ENCODE measurements around the gene WNT7A. TPM values are rescaled to one million over a fixed set of nuclear protein-coding genes. Genes with fewer than 3 reads are reported as not detected.

Gene WNT7A
- polyA plus RNA-seq, 4 donors, result 0.01 TPM; not detected in 3

- DNase-seq, result no peak
- Histone ChIP-seq H3K27ac (ENCODE audit: low read depth in 1 of 3, low read length in 2 of 3) (no peak overlapping the region), H3K36me3 (ENCODE audit: control insufficient read depth in 3 of 3, insufficient read depth in 2 of 3, low read depth in 1 of 3, low read length in 3 of 3) (no peaks in the 10 kb centered on the region), H3K27me3 (ENCODE audit: control insufficient read depth in 3 of 3, insufficient read depth in 3 of 3, low read length in 3 of 3) (no peaks in the 10 kb centered on the region), H3K9me3 (ENCODE audit: control insufficient read depth in 2 of 2, insufficient read depth in 1 of 2, low read depth in 1 of 2, low read length in 1 of 2) (no peaks in the 10 kb centered on the region), H3K4me1 (ENCODE audit: control insufficient read depth in 3 of 3, insufficient read depth in 2 of 3, low read depth in 1 of 3, low read length in 2 of 3) (peaks cover 0 to 11% (median 0%) of the 10 kb centered on the region in 3 donors), H3K4me3 (ENCODE audit: low read depth in 1 of 3, low read length in 3 of 3) (no peak overlapping the region)
- whole genome bisulfite sequencing, 3 donors, result 73 to 83% (median 75%) methylated on average over 9 of the region's 9 CpGs
- no peak for FAIRE-seq
These were observed 108.4 kb downstream of the WNT7A start for GRCh38 chr3:13771496-13771895.

GRCh38 chr3:13770170-13771169 lies 109.4 kb downstream of the WNT7A start:
- Histone ChIP-seq H3K9me3 (ENCODE audit: control insufficient read depth in 2 of 2, insufficient read depth in 1 of 2, low read depth in 1 of 2, low read length in 1 of 2) (no peaks in the 10 kb centered on the region), H3K27ac (ENCODE audit: low read depth in 1 of 3, low read length in 2 of 3) (no peak overlapping the region), H3K4me3 (ENCODE audit: low read depth in 1 of 3, low read length in 3 of 3) (no peak overlapping the region), H3K36me3 (ENCODE audit: control insufficient read depth in 3 of 3, insufficient read depth in 2 of 3, low read depth in 1 of 3, low read length in 3 of 3) (no peaks in the 10 kb centered on the region), H3K4me1 (ENCODE audit: control insufficient read depth in 3 of 3, insufficient read depth in 2 of 3, low read depth in 1 of 3, low read length in 2 of 3) (peaks cover 0 to 11% (median 0%) of the 10 kb centered on the region in 3 donors), H3K27me3 (ENCODE audit: control insufficient read depth in 3 of 3, insufficient read depth in 3 of 3, low read length in 3 of 3) (no peaks in the 10 kb centered on the region)
- DNase-seq, result peak in 1 of 2 donors; percentile 23
- FAIRE-seq, result no peak
- 59 to 71% (median 63%) methylated on average over 9 of the region's 9 CpGs for WGBS, 3 donors

DNA sequence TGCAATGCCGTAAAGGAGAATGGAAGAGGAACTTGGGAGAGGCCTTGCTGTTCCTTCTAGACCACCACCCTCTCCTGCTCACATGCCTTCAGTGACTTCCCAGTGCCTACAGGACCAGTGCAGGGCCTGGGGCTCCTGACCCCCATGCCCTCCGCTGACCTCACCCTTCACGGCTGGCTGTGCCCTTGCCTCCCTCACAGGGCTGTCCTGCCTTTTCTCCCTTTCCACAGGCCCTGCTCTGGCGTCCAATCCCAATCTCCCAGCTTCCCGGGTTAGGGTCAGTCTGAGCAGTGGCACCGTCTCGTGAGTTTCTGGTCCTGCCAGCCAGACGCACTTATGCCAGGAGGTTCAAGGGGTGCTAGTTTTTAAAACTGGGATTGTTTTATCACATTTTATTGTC lies 110.4 kb downstream of the WNT7A start:
- Histone ChIP-seq H3K36me3 (ENCODE audit: control insufficient read depth in 3 of 3, insufficient read depth in 2 of 3, low read depth in 1 of 3, low read length in 3 of 3) (no peaks in the 10 kb centered on the region), H3K9me3 (ENCODE audit: control insufficient read depth in 2 of 2, insufficient read depth in 1 of 2, low read depth in 1 of 2, low read length in 1 of 2) (no peaks in the 10 kb centered on the region), H3K27ac (ENCODE audit: low read depth in 1 of 3, low read length in 2 of 3) (no peak overlapping the region), H3K27me3 (ENCODE audit: control insufficient read depth in 3 of 3, insufficient read depth in 3 of 3, low read length in 3 of 3) (no peaks in the 10 kb centered on the region), H3K4me3 (ENCODE audit: low read depth in 1 of 3, low read length in 3 of 3) (no peak overlapping the region), H3K4me1 (ENCODE audit: control insufficient read depth in 3 of 3, insufficient read depth in 2 of 3, low read depth in 1 of 3, low read length in 2 of 3) (peaks cover 0 to 11% (median 0%) of the 10 kb centered on the region in 3 donors)
- WGBS, 3 donors, result 83 to 87% (median 86%) methylated on average over 8 of the region's 8 CpGs
- DNase-seq (no peak), FAIRE-seq (no peak)

GRCh38 chr3:13768453-13768852 lies 111.4 kb downstream of the WNT7A start:
- Histone ChIP-seq H3K27me3 (ENCODE audit: control insufficient read depth in 3 of 3, insufficient read depth in 3 of 3, low read length in 3 of 3) (no peaks in the 10 kb centered on the region), H3K36me3 (ENCODE audit: control insufficient read depth in 3 of 3, insufficient read depth in 2 of 3, low read depth in 1 of 3, low read length in 3 of 3) (no peaks in the 10 kb centered on the region), H3K4me1 (ENCODE audit: control insufficient read depth in 3 of 3, insufficient read depth in 2 of 3, low read depth in 1 of 3, low read length in 2 of 3) (peaks cover 0 to 11% (median 0%) of the 10 kb centered on the region in 3 donors), H3K4me3 (ENCODE audit: low read depth in 1 of 3, low read length in 3 of 3) (no peak overlapping the region), H3K27ac (ENCODE audit: low read depth in 1 of 3, low read length in 2 of 3) (no peak overlapping the region), H3K9me3 (ENCODE audit: control insufficient read depth in 2 of 2, insufficient read depth in 1 of 2, low read depth in 1 of 2, low read length in 1 of 2) (no peaks in the 10 kb centered on the region)
- DNase-seq (no peak), FAIRE-seq (no peak)
- WGBS, 3 donors, result 24 to 61% (median 40%) methylated on average over 11 of the region's 11 CpGs

DNA sequence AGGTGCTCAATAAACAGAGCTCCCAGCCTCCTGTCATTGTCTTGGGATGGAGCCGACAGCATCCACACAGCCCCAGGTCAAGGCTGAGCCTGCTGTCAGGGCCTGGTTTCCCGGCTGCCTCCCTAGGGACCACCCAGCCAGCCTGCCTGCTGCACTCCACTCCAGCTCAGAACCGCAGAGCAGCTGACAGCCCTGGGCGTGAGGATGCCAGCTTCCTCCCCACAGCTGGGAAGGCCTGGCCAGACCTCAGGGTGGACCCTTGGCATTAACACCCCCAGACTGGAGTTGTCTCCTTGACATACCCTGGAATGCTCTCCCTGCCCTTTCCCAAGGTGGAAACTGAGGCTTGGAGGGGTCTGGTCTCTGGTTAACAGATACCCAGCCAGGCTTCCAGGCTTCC lies 112.0 kb downstream of the WNT7A start:
- Histone ChIP-seq H3K4me1 (ENCODE audit: control insufficient read depth in 3 of 3, insufficient read depth in 2 of 3, low read depth in 1 of 3, low read length in 2 of 3) (peaks cover 0 to 11% (median 0%) of the 10 kb centered on the region in 3 donors), H3K36me3 (ENCODE audit: control insufficient read depth in 3 of 3, insufficient read depth in 2 of 3, low read depth in 1 of 3, low read length in 3 of 3) (no peaks in the 10 kb centered on the region), H3K9me3 (ENCODE audit: control insufficient read depth in 2 of 2, insufficient read depth in 1 of 2, low read depth in 1 of 2, low read length in 1 of 2) (peaks cover 0 to under 1% of the 10 kb centered on the region in 2 donors), H3K27ac (ENCODE audit: low read depth in 1 of 3, low read length in 2 of 3) (no peak overlapping the region), H3K4me3 (ENCODE audit: low read depth in 1 of 3, low read length in 3 of 3) (no peak overlapping the region), H3K27me3 (ENCODE audit: control insufficient read depth in 3 of 3, insufficient read depth in 3 of 3, low read length in 3 of 3) (no peaks in the 10 kb centered on the region)
- no peak for FAIRE-seq
- 59 to 74% (median 63%) methylated on average over 3 to 4 of the region's 4 CpGs for WGBS, 3 donors
- DNase-seq, result no peak

GRCh38 chr3:13767030-13767429 lies 112.8 kb downstream of the WNT7A start:
- no peak overlapping the region for H3K27ac ChIP-seq (ENCODE audit: low read depth in 1 of 3, low read length in 2 of 3)
- peaks cover 0 to 2% (median 0%) of the 10 kb centered on the region in 3 donors for H3K27me3 ChIP-seq (ENCODE audit: control insufficient read depth in 3 of 3, insufficient read depth in 3 of 3, low read length in 3 of 3)
- DNase-seq, result no peak
- FAIRE-seq, result no peak
- no peaks in the 10 kb centered on the region for H3K36me3 ChIP-seq (ENCODE audit: control insufficient read depth in 3 of 3, insufficient read depth in 2 of 3, low read depth in 1 of 3, low read length in 3 of 3)
- WGBS, 3 donors, result 76 to 80% (median 76%) methylated on average over 6 of the region's 6 CpGs
- H3K4me3 ChIP-seq (ENCODE audit: low read depth in 1 of 3, low read length in 3 of 3), result no peak overlapping the region
- peaks cover 0 to 11% (median 0%) of the 10 kb centered on the region in 3 donors for H3K4me1 ChIP-seq (ENCODE audit: control insufficient read depth in 3 of 3, insufficient read depth in 2 of 3, low read depth in 1 of 3, low read length in 2 of 3)
- H3K9me3 ChIP-seq (ENCODE audit: control insufficient read depth in 2 of 2, insufficient read depth in 1 of 2, low read depth in 1 of 2, low read length in 1 of 2), result peaks cover 0 to 2% of the 10 kb centered on the region in 2 donors

Other genes with a start within 250 kb of the WNT7A start
- 10 to 100 TPM; 15.9 to 42.3 (median 26.5) TPM for gene CHCHD4, start 244.8 kb upstream of the WNT7A start, polyA plus RNA-seq
- 10 to 100 TPM; 11.9 to 37.5 (median 22.9) TPM for gene TMEM43, start 245.0 kb upstream of the WNT7A start, polyA plus RNA-seq

Data from small intestine (tissue), 7 donors.